GM19452 (cell line): Measurements from ENCODE around the gene PLK5.
"Not testable (repeated sequence)": the region's sequence is repeated elsewhere in the genome, so short reads cannot be mapped to it uniquely, and the experiment has no call there.

Source experiments
- ATAC-seq: cut with Tn5 transposase; IDR thresholded peaks from one replicate; pipeline ENCODE4 v1.9.1; 2021; ENCODE audit not compliant: unreplicated experiment

The PLK5 gene

GRCh38 chr19:1507763-1508506, 15.9 kb upstream of the PLK5 start:
- no peak for ATAC-seq

- ATAC-seq, result no peak
Observed at GRCh38 chr19:1508507-1508856, 15.4 kb upstream of the PLK5 start.

GRCh38 chr19:1509602-1510441, 14.1 kb upstream of the PLK5 start:
- ATAC-seq, result no peak

- no peak for ATAC-seq
Observed at GRCh38 chr19:1510442-1510806, 13.5 kb upstream of the PLK5 start.

GRCh38 chr19:1510807-1511206, 13.1 kb upstream of the PLK5 start:
- ATAC-seq, result no peak

GRCh38 chr19:1511318-1512317, 12.3 kb upstream of the PLK5 start:
- no peak for ATAC-seq

GRCh38 chr19:1512671-1513498, 11.0 kb upstream of the PLK5 start, which contains the start of gene ADAMTSL5:
Gene ADAMTSL5 (minus strand): TSS chr19:1513019. CDS start chr19:1510943, 2,076 bp downstream.
- no peak for ATAC-seq

GRCh38 chr19:1513499-1514294, 10.2 kb upstream of the PLK5 start:
- ATAC-seq, result no peak

GRCh38 chr19:1514295-1514661, 9.6 kb upstream of the PLK5 start:
- ATAC-seq, result no peak

GRCh38 chr19:1514986-1515721, 8.7 kb upstream of the PLK5 start:
- ATAC-seq, result no peak

GRCh38 chr19:1516395-1516753, 7.5 kb upstream of the PLK5 start:
- ATAC-seq, result no peak

GRCh38 chr19:1518471-1518870, 5.4 kb upstream of the PLK5 start:
- no peak for ATAC-seq

- not testable (repeated sequence) for ATAC-seq
Observed at GRCh38 chr19:1519802-1520201, 4.1 kb upstream of the PLK5 start.

- ATAC-seq, result no peak
Observed at GRCh38 chr19:1520203-1520780, 3.6 kb upstream of the PLK5 start.

- ATAC-seq, result no peak
Observed at GRCh38 chr19:1521636-1522035, 2.2 kb upstream of the PLK5 start.

GRCh38 chr19:1522061-1522460, 1.8 kb upstream of the PLK5 start:
- ATAC-seq, result no peak

- no peak for ATAC-seq
Observed at GRCh38 chr19:1522838-1523237, 1.0 kb upstream of the PLK5 start.

GRCh38 chr19:1524287-1524971, 552 bp downstream of the PLK5 start:
- no peak for ATAC-seq
